IPS-18a (cell line): ENCODE data around the gene NEB.
"Not testable (repeated sequence)": the region's sequence is repeated elsewhere in the genome, so short reads cannot be mapped to it uniquely, and the experiment has no call there.

Experiments
- H3K27ac ChIP-seq: one replicate; pipeline ENCODE4 v1.5.1; 2013; ENCODE audit warnings: low read length
- H3K27me3 ChIP-seq: one replicate; pipeline ENCODE4 v1.6.1; 2013; ENCODE audit warnings: mild to moderate bottlenecking, low read length; ENCODE audit not compliant: control insufficient read depth, insufficient read depth
- H3K36me3 ChIP-seq: one replicate; pipeline ENCODE4 v1.6.1; 2013; ENCODE audit warnings: low read depth, low read length; ENCODE audit not compliant: control insufficient read depth
- H3K4me1 ChIP-seq: one replicate; pipeline ENCODE4 v1.6.1; 2013; ENCODE audit warnings: low read depth, low read length; ENCODE audit not compliant: control insufficient read depth
- H3K4me3 ChIP-seq: one replicate; pipeline ENCODE4 v1.5.1; 2013; ENCODE audit warnings: low read length
- H3K9ac ChIP-seq: one replicate; pipeline ENCODE4 v1.6.1; 2013; ENCODE audit warnings: mild to moderate bottlenecking, low read length, moderate library complexity
- H3K9me3 ChIP-seq: one replicate; pipeline ENCODE4 v1.6.1; 2013; ENCODE audit warnings: low read depth, low read length; ENCODE audit not compliant: control insufficient read depth

Gene NEB

DNA sequence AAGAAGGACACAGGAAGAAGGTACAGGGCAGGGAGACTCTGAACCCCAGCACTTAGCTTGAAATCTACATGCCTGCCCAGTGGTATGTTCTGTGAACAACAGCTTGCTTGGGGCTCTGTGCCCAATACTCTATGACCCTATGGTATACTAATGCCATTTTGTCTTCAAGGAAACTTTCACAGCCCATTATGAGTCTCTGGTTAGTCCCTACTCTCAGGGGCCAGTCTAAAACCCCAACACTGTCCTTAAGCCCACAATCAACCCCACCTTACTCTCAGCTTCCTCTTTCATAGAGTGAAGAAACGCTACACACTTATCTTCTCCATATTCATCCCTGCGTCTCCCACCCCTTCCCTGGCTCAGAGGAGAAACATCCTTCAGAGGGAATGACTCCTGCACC lies 16.0 kb downstream of the NEB start:
- H3K9ac ChIP-seq = no peak overlapping the region
- H3K36me3 ChIP-seq = no peaks in the 10 kb centered on the region
- no peak overlapping the region for H3K4me3 ChIP-seq
- no peaks in the 10 kb centered on the region for H3K9me3 ChIP-seq
- no peaks in the 10 kb centered on the region for H3K4me1 ChIP-seq
- no peak overlapping the region for H3K27ac ChIP-seq
- no peaks in the 10 kb centered on the region for H3K27me3 ChIP-seq

DNA sequence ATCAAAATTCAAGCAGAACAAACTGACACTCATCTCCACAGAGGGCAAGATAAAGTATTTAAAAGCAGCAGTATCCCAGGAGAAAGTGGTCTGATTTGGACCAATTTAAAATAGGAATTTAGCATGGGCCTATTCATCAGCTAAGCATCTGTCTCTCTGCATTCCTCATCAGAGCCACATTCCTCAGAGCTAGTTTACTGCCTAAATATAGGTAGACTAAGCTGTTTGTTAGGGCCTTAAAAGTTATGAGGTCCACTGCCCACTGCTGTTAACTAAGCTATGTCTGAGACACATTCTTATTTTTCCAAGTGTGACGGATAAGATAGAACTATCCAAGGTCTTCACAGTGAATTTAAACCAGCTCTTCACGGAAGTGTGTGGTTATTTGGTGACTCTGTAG lies 17.6 kb downstream of the NEB start:
- H3K4me1 ChIP-seq = no peaks in the 10 kb centered on the region
- H3K9ac ChIP-seq = no peak overlapping the region
- no peaks in the 10 kb centered on the region for H3K9me3 ChIP-seq
- H3K27ac ChIP-seq = no peak overlapping the region
- H3K36me3 ChIP-seq = no peaks in the 10 kb centered on the region
- H3K27me3 ChIP-seq = no peaks in the 10 kb centered on the region
- H3K4me3 ChIP-seq = no peak overlapping the region

DNA sequence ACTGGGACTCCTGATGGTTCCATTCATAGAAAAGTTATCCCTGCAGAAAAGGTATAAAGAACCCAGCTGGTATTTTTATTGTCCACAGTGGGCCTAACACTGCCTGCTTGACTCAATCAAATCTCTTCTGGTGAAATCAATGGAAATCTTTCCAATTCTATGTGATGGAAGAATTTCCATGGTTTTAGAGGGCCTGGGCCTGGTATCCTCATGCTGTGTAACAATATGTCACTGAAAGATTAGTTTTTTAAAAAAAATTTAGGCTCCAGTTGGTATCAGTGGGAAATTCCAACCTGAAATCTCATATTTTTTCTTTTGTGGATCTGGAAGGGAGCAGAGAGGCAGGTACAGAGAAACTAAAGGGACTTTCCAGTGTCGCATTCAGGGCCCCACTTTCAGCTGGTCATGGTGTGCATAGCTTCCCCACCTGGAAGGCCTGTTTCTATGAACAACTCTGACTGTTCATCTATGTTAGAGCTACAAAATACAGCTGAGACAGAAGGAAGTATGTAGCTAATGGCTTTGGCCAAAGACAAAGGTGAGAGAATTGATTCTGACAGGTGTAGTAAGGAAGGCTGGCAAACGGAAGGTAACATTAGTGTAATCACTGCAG lies 20.9 kb downstream of the NEB start:
- H3K9me3 ChIP-seq = no peaks in the 10 kb centered on the region
- H3K4me3 ChIP-seq = no peak overlapping the region
- H3K9ac ChIP-seq = no peak overlapping the region
- H3K36me3 ChIP-seq = no peaks in the 10 kb centered on the region
- H3K27ac ChIP-seq = no peak overlapping the region
- H3K27me3 ChIP-seq = no peaks in the 10 kb centered on the region
- H3K4me1 ChIP-seq = no peaks in the 10 kb centered on the region

GRCh38 chr2:151711025-151711424 lies 23.3 kb downstream of the NEB start:
- Histone ChIP-seq H3K9ac (no peak overlapping the region), H3K27me3 (no peaks in the 10 kb centered on the region), H3K27ac (no peak overlapping the region), H3K4me3 (no peak overlapping the region), H3K4me1 (peaks cover 12% of the 10 kb centered on the region), H3K36me3 (no peaks in the 10 kb centered on the region), H3K9me3 (no peaks in the 10 kb centered on the region)

DNA sequence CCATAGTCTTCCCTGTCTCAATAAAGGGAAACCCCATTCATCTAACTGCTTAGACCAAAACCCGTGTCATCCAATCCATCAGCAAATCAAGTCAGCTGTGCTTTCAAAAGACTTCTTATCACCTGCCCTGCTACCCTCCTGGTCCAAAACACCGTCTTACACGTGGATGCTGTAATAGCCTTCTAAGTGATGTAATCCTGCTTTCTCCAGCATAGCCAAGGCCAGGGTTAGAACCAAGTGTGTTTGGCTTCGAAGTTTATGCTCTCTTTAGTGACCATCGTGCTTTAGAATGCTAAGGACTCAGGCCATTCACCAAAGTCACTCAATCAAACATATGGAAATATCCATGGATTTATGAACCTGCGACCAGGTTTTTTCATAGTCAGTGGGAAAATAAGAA lies 25.5 kb downstream of the NEB start:
- H3K4me3 ChIP-seq = no peak overlapping the region
- H3K27ac ChIP-seq = no peak overlapping the region
- H3K9me3 ChIP-seq = no peaks in the 10 kb centered on the region
- no peaks in the 10 kb centered on the region for H3K27me3 ChIP-seq
- H3K9ac ChIP-seq = no peak overlapping the region
- no peaks in the 10 kb centered on the region for H3K36me3 ChIP-seq
- peaks cover 12% of the 10 kb centered on the region for H3K4me1 ChIP-seq

GRCh38 chr2:151707857-151708256 lies 26.4 kb downstream of the NEB start:
- peaks cover 12% of the 10 kb centered on the region for H3K4me1 ChIP-seq
- H3K9me3 ChIP-seq = no peaks in the 10 kb centered on the region
- H3K27ac ChIP-seq = no peak overlapping the region
- H3K4me3 ChIP-seq = no peak overlapping the region
- H3K36me3 ChIP-seq = no peaks in the 10 kb centered on the region
- no peaks in the 10 kb centered on the region for H3K27me3 ChIP-seq
- no peak overlapping the region for H3K9ac ChIP-seq

- H3K27me3 ChIP-seq, H3K9me3 ChIP-seq, H3K27ac ChIP-seq, H3K4me3 ChIP-seq, H3K9ac ChIP-seq, H3K36me3 ChIP-seq: not testable (repeated sequence)
- H3K4me1 ChIP-seq = peaks cover 12% of the 10 kb centered on the region
These were observed 29.8 kb downstream of the NEB start for GRCh38 chr2:151704480-151704961.

- not testable (repeated sequence) for H3K36me3 ChIP-seq, H3K4me3 ChIP-seq, H3K9ac ChIP-seq, H3K9me3 ChIP-seq, H3K27ac ChIP-seq, H3K27me3 ChIP-seq, H3K4me1 ChIP-seq
These were observed 36.1 kb downstream of the NEB start for GRCh38 chr2:151698134-151698533.

- H3K4me3 ChIP-seq = no peak overlapping the region
- H3K9ac ChIP-seq = no peak overlapping the region
- no peaks in the 10 kb centered on the region for H3K36me3 ChIP-seq
- no peaks in the 10 kb centered on the region for H3K4me1 ChIP-seq
- H3K9me3 ChIP-seq = no peaks in the 10 kb centered on the region
- H3K27ac ChIP-seq = no peak overlapping the region
- no peaks in the 10 kb centered on the region for H3K27me3 ChIP-seq
These were observed 38.5 kb downstream of the NEB start for GRCh38 chr2:151695778-151696177.

DNA sequence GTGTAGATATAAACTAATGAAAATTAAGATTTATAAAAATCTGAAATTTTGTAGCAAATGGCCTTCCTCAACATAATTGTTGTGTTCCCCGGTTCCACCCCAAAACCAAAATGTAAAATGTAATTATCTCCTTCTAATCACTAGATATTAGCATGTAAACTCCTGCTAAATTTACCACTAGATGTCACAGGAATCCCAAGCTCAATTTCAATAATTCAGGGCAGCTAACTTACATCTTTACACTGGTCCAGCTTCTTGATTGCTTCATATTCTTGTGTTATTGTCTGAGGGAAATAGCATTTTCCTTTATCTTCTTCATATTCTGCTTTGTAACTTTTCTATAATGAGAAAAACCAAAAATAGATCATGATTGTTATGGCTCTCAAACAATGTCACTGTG lies 42.6 kb downstream of the NEB start:
- Histone ChIP-seq H3K4me3 (no peak overlapping the region), H3K36me3 (no peaks in the 10 kb centered on the region), H3K4me1 (no peaks in the 10 kb centered on the region), H3K9me3 (no peaks in the 10 kb centered on the region), H3K27ac (no peak overlapping the region), H3K27me3 (no peaks in the 10 kb centered on the region), H3K9ac (no peak overlapping the region)

GRCh38 chr2:151688719-151689118 lies 45.6 kb downstream of the NEB start:
- no peak overlapping the region for H3K9ac ChIP-seq
- H3K4me1 ChIP-seq = no peaks in the 10 kb centered on the region
- no peak overlapping the region for H3K4me3 ChIP-seq
- H3K36me3 ChIP-seq = no peaks in the 10 kb centered on the region
- no peaks in the 10 kb centered on the region for H3K27me3 ChIP-seq
- no peaks in the 10 kb centered on the region for H3K9me3 ChIP-seq
- no peak overlapping the region for H3K27ac ChIP-seq

- Histone ChIP-seq H3K36me3 (no peaks in the 10 kb centered on the region), H3K27me3 (no peaks in the 10 kb centered on the region), H3K9me3 (no peaks in the 10 kb centered on the region), H3K9ac (no peak overlapping the region), H3K4me3 (no peak overlapping the region), H3K4me1 (no peaks in the 10 kb centered on the region), H3K27ac (no peak overlapping the region)
These were observed 51.7 kb downstream of the NEB start for GRCh38 chr2:151682459-151683003.
